SK-N-SH treated with all-trans-retinoic acid at 6 μM for 48 hours (cell line): ENCODE measurements around the gene SAAL1.

Experiments
- ATAC-seq: fragments of 200-7000 bp; cut with Tn5 transposase; 3 replicates; pipeline ENCODE4 v1.9.1; 2020; ENCODE audit warnings: mild to moderate bottlenecking, moderate library complexity
- ARNTL ChIP-seq: fragments of 450-650 bp; formaldehyde crosslinking; IDR thresholded peaks from 2 replicates; pipeline ENCODE4 v1.5.0; 2020; ENCODE audit warnings: low read depth, mild to moderate bottlenecking, moderate library complexity, borderline replicate concordance
- BACH2 ChIP-seq: fragments of 250-450 bp; sonication (Bioruptor Pico); IDR thresholded peaks from 2 replicates; pipeline ENCODE4 v1.9.0; 2021; ENCODE audit warnings: mild to moderate bottlenecking, borderline replicate concordance
- CREB5 ChIP-seq: fragments of 250-450 bp; sonication (Bioruptor Pico); IDR thresholded peaks from 2 replicates; pipeline ENCODE4 v1.5.1; 2020; ENCODE audit warnings: low read depth, mild to moderate bottlenecking, moderate library complexity
- CSDC2 ChIP-seq: fragments of 250-450 bp; sonication (Bioruptor Pico); IDR thresholded peaks from 2 replicates; pipeline ENCODE4 v1.5.0; 2020; ENCODE audit warnings: mild to moderate bottlenecking, moderate library complexity
- CSRNP3 ChIP-seq: fragments of 250-450 bp; sonication (Bioruptor Pico); IDR thresholded peaks from 2 replicates; pipeline ENCODE4 v1.5.1; 2021; ENCODE audit warnings: mild to moderate bottlenecking, moderate library complexity
- ESRRG ChIP-seq: fragments of 250-450 bp; sonication (Bioruptor Pico); IDR thresholded peaks from 2 replicates; pipeline ENCODE4 v1.6.1; 2021; ENCODE audit warnings: mild to moderate bottlenecking
- GLIS3 ChIP-seq: fragments of 250-450 bp; sonication (Bioruptor Pico); IDR thresholded peaks from 2 replicates; pipeline ENCODE4 v1.5.0; 2020; ENCODE audit warnings: mild to moderate bottlenecking, moderate library complexity
- ISL1 ChIP-seq: fragments of 250-450 bp; sonication (Bioruptor Pico); IDR thresholded peaks from 2 replicates; pipeline ENCODE4 v2.1.2; 2022; ENCODE audit warnings: mild to moderate bottlenecking, moderate library complexity
- PPARA ChIP-seq: fragments of 250-450 bp; sonication (Bioruptor Pico); IDR thresholded peaks from 2 replicates; pipeline ENCODE4 v1.5.0; 2020; ENCODE audit warnings: mild to moderate bottlenecking, borderline replicate concordance
- RARB ChIP-seq: fragments of 250-450 bp; sonication (Bioruptor Pico); IDR thresholded peaks from 2 replicates; pipeline ENCODE4 v1.8.0; 2021; ENCODE audit warnings: mild to moderate bottlenecking, moderate library complexity
- SNAI2 ChIP-seq: fragments of 250-450 bp; sonication (Bioruptor Pico); IDR thresholded peaks from 2 replicates; pipeline ENCODE4 v1.5.0; 2020; ENCODE audit warnings: mild to moderate bottlenecking, moderate library complexity
- TCF4 ChIP-seq: fragments of 250-450 bp; sonication (Bioruptor Pico); IDR thresholded peaks from 2 replicates; pipeline ENCODE4 v1.8.0; 2021; ENCODE audit warnings: mild to moderate bottlenecking, moderate library complexity, borderline replicate concordance
- TOX ChIP-seq: fragments of 250-450 bp; sonication (Bioruptor Pico); IDR thresholded peaks from 2 replicates; pipeline ENCODE4 v1.8.0; 2021; ENCODE audit warnings: mild to moderate bottlenecking, moderate library complexity, borderline replicate concordance
- ZC3H10 ChIP-seq: fragments of 250-450 bp; sonication (Bioruptor Pico); IDR thresholded peaks from 2 replicates; pipeline ENCODE4 v1.5.1; 2021; ENCODE audit warnings: mild to moderate bottlenecking, moderate library complexity
- ZFP30 ChIP-seq: fragments of 450-650 bp; formaldehyde crosslinking; IDR thresholded peaks from 2 replicates; pipeline ENCODE4 v1.5.0; 2022; ENCODE audit warnings: mild to moderate bottlenecking, moderate library complexity
- ZNF565 ChIP-seq: fragments of 450-650 bp; formaldehyde crosslinking; conservative IDR thresholded peaks from 2 replicates; pipeline ENCODE4 v1.5.0; 2020; ENCODE audit warnings: low read depth, mild to moderate bottlenecking, moderate library complexity
- ZNF70 ChIP-seq: fragments of 450-650 bp; formaldehyde crosslinking; IDR thresholded peaks from 2 replicates; pipeline ENCODE4 v1.5.0; 2020; ENCODE audit warnings: mild to moderate bottlenecking, moderate library complexity
- ZNF8 ChIP-seq: fragments of 450-650 bp; formaldehyde crosslinking; IDR thresholded peaks from 2 replicates; pipeline ENCODE4 v1.5.0; 2020; ENCODE audit warnings: mild to moderate bottlenecking, moderate library complexity
- TF ChIP-seq, protein P1 (sequence below): fragments of 250-450 bp; sonication (Bioruptor Pico); IDR thresholded peaks from 2 replicates; pipeline ENCODE4 v1.8.0; 2020; ENCODE audit warnings: mild to moderate bottlenecking, moderate library complexity, borderline replicate concordance
- TF ChIP-seq, protein P2 (sequence below): fragments of 250-450 bp; sonication (Bioruptor Pico); IDR thresholded peaks from 2 replicates; pipeline ENCODE4 v1.5.0; 2020; ENCODE audit warnings: mild to moderate bottlenecking, moderate library complexity

The SAAL1 gene

GRCh38 chr11:18065572-18065971 lies 40.3 kb downstream of the SAAL1 start:
- no peak for ATAC-seq
- TF ChIP-seq ZNF8 (CRISPR knock-in tag): no peak
- TF ChIP-seq BACH2 (CRISPR knock-in tag): no peak
- no peak for TF ChIP-seq PPARA (CRISPR knock-in tag)
- TF ChIP-seq ZC3H10 (CRISPR knock-in tag): no peak
- TF ChIP-seq ISL1: no peak
- TF ChIP-seq TOX (CRISPR knock-in tag): no peak
- no peak for TF ChIP-seq GLIS3 (CRISPR knock-in tag)
- no peak for TF ChIP-seq CREB5 (CRISPR knock-in tag)
- TF ChIP-seq TCF4 (CRISPR knock-in tag): no peak
- TF ChIP-seq CSRNP3 (CRISPR knock-in tag): no peak
- TF ChIP-seq, protein P1, sequence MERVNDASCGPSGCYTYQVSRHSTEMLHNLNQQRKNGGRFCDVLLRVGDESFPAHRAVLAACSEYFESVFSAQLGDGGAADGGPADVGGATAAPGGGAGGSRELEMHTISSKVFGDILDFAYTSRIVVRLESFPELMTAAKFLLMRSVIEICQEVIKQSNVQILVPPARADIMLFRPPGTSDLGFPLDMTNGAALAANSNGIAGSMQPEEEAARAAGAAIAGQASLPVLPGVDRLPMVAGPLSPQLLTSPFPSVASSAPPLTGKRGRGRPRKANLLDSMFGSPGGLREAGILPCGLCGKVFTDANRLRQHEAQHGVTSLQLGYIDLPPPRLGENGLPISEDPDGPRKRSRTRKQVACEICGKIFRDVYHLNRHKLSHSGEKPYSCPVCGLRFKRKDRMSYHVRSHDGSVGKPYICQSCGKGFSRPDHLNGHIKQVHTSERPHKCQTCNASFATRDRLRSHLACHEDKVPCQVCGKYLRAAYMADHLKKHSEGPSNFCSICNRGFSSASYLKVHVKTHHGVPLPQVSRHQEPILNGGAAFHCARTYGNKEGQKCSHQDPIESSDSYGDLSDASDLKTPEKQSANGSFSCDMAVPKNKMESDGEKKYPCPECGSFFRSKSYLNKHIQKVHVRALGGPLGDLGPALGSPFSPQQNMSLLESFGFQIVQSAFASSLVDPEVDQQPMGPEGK (CRISPR knock-in tag): no peak
- no peak for TF ChIP-seq RARB (CRISPR knock-in tag)
- TF ChIP-seq, all 23 proteins: peak for 0

- TF ChIP-seq ZNF8 (CRISPR knock-in tag): no peak
- TF ChIP-seq CSDC2 (CRISPR knock-in tag): no peak
- no peak for TF ChIP-seq ZFP30 (CRISPR knock-in tag)
- TF ChIP-seq BACH2 (CRISPR knock-in tag): no peak
- ATAC-seq: no peak
Measured at GRCh38 chr11:18064450-18065054, 41.3 kb downstream of the SAAL1 start.

DNA sequence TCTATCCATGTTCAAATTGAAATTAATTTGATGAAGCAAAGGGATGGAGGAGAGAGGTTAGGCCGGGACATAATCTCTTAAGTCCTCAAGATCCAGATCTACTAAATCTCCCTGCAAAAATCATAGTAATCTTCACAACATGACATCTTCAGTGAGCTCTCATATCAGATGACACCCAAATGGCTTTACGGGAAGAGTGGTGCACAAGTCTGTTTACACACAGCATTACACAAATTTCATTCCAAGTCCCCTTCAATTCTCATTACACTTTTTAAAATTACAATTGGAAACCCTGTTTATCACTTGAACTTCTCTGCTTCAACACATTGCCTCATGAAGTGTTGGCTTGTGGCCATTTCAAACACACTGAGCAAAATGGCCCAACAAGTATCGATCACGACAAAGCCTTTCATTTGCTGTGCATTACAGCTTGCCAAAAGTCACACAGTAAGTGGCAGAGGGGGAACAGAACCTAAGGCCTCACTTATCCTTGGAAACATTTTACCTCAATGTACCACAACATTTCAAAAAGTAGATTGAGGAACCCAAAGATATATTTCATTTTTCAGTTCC lies 41.9 kb downstream of the SAAL1 start:
- TF ChIP-seq CSDC2 (CRISPR knock-in tag): no peak
- no peak for TF ChIP-seq ISL1
- no peak for TF ChIP-seq SNAI2 (CRISPR knock-in tag)
- no peak for TF ChIP-seq ZNF70
- TF ChIP-seq, protein P2, sequence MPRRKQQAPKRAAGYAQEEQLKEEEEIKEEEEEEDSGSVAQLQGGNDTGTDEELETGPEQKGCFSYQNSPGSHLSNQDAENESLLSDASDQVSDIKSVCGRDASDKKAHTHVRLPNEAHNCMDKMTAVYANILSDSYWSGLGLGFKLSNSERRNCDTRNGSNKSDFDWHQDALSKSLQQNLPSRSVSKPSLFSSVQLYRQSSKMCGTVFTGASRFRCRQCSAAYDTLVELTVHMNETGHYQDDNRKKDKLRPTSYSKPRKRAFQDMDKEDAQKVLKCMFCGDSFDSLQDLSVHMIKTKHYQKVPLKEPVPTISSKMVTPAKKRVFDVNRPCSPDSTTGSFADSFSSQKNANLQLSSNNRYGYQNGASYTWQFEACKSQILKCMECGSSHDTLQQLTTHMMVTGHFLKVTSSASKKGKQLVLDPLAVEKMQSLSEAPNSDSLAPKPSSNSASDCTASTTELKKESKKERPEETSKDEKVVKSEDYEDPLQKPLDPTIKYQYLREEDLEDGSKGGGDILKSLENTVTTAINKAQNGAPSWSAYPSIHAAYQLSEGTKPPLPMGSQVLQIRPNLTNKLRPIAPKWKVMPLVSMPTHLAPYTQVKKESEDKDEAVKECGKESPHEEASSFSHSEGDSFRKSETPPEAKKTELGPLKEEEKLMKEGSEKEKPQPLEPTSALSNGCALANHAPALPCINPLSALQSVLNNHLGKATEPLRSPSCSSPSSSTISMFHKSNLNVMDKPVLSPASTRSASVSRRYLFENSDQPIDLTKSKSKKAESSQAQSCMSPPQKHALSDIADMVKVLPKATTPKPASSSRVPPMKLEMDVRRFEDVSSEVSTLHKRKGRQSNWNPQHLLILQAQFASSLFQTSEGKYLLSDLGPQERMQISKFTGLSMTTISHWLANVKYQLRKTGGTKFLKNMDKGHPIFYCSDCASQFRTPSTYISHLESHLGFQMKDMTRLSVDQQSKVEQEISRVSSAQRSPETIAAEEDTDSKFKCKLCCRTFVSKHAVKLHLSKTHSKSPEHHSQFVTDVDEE (CRISPR knock-in tag): no peak
- no peak for TF ChIP-seq ZNF565 (CRISPR knock-in tag)
- TF ChIP-seq ZFP30 (CRISPR knock-in tag): no peak
- TF ChIP-seq RARB (CRISPR knock-in tag): no peak
- TF ChIP-seq ARNTL (CRISPR knock-in tag): no peak
- no peak for TF ChIP-seq ZNF8 (CRISPR knock-in tag)
- no peak for TF ChIP-seq ESRRG (CRISPR knock-in tag)
- TF ChIP-seq, protein P1 (CRISPR knock-in tag): no peak
- ATAC-seq: no peak
